C4-2B (cell line): ENCODE data around the gene RARG.

Experiments
- CTCF ChIP-seq: fragments of 450-650 bp; conservative IDR thresholded peaks from 2 replicates; pipeline ENCODE4 v1.5.1; 2017; ENCODE audit warnings: mild to moderate bottlenecking
- ZFX ChIP-seq: fragments of 450-650 bp; IDR thresholded peaks from 2 replicates; pipeline ENCODE4 v1.6.1; 2017

- TF ChIP-seq CTCF (no peak), ZFX (no peak)
Measured at GRCh38 chr12:53223389-53224060, 8.5 kb downstream of the RARG start.
